HepG2 (cell line): Measurements from ENCODE around the gene FNBP1L.

Experiments used
- CREB1 ChIP-seq, 2 experiments: fragments of 450-650 bp in 1 of 2; IDR thresholded peaks; 2 replicates each; pipeline ENCODE4 v1.6.1; 2016 to 2017; ENCODE audit warnings: control low read depth in 1 of 2, mild to moderate bottlenecking in 1 of 2, missing compliant biosample characterization in 1 of 2, missing genetic modification characterization in 1 of 2
- HES4 ChIP-seq: sonication (generic); formaldehyde crosslinking; IDR thresholded peaks from 2 replicates; pipeline ENCODE4 v1.9.0; 2021; ENCODE audit warnings: mild to moderate bottlenecking, missing genetic modification reagents, borderline replicate concordance
- NCOR1 ChIP-seq: fragments of 200-600 bp; sonication (generic); IDR thresholded peaks from 2 replicates; pipeline ENCODE4 v1.7.0; 2017; ENCODE audit warnings: antibody characterized with exemption, low read length, borderline replicate concordance
- NONO ChIP-seq, 2 experiments: fragments of 450-650 bp in 1 of 2; sonication (generic) in 1 of 2; formaldehyde crosslinking in 1 of 2; IDR thresholded peaks in 1 of 2; conservative IDR thresholded peaks in 1 of 2; 2 replicates each; pipeline versions ENCODE4 v1.6.1 to v1.8.0; 2017 to 2022; ENCODE audit warnings: mild to moderate bottlenecking in 1 of 2, missing genetic modification reagents in 1 of 2, moderate library complexity in 1 of 2
- POLR2A ChIP-seq, 2 experiments: IDR thresholded peaks; 2 replicates each; pipeline ENCODE4 v1.6.1; 2011; ENCODE audit warnings: low read depth in 2 of 2, low read length in 2 of 2, mild to moderate bottlenecking in 1 of 2, moderate library complexity in 1 of 2; ENCODE audit not compliant: insufficient read depth in 1 of 2
- POLR2AphosphoS5 ChIP-seq: IDR thresholded peaks from 2 replicates; pipeline ENCODE4 v1.6.1; 2012; ENCODE audit warnings: low read depth, low read length
- RBM39 ChIP-seq: fragments of 200-400 bp; formaldehyde crosslinking; IDR thresholded peaks from one replicate; pipeline ENCODE4 v1.6.1; 2018; ENCODE audit warnings: antibody characterized with exemption, mild to moderate bottlenecking, low read depth, low read length; ENCODE audit not compliant: poor library complexity, severe bottlenecking
- ZNF282 ChIP-seq: fragments of 450-650 bp; IDR thresholded peaks from 2 replicates; pipeline ENCODE4 v1.6.1; 2018; ENCODE audit not compliant: partially characterized antibody
- TF ChIP-seq, protein P1 (sequence below): sonication (generic); formaldehyde crosslinking; IDR thresholded peaks from 2 replicates; pipeline ENCODE4 v1.4.0; 2020; ENCODE audit warnings: missing genetic modification reagents
- TF ChIP-seq, protein P2 (sequence below): sonication (generic); formaldehyde crosslinking; IDR thresholded peaks from 2 replicates; pipeline ENCODE4 v1.5.0; 2020; ENCODE audit warnings: mild to moderate bottlenecking, missing genetic modification reagents, moderate library complexity

DNA sequence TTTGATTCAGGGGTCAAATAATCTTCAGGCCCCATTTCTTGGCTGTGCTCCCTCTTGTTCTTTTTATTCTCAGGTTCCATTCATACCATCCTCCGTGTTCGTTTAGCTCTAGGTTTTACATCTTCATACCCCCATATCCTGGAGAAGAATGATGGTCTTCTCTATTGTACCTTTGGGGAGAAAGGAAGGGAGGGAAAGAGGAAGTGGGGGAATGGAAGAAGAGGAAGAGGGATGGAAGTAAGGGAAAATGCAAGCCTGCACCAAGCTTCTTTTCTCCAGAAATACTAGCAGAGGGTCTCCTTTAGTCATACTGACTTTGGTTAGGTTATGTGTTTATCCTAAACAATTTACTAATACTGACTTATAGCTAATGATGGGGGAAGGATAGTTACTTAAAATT is 52.4 kb downstream of the FNBP1L start:
- TF ChIP-seq NCOR1 (no peak), RBM39 (no peak), HES4 (no peak), POLR2AphosphoS5 (no peak), NONO (IDR thresholded peaks at IDR 0.05) (no peak), NONO (CRISPR knock-in tag; conservative IDR thresholded peaks at IDR 0.05) (no peak), ZNF282 (no peak), CREB1 (IDR thresholded peaks at IDR 0.05) (no peak), CREB1 (CRISPR knock-in tag; IDR thresholded peaks at IDR 0.05) (no peak), POLR2A (IDR thresholded peaks at IDR 0.05; ENCODE audit: insufficient read depth in 1 of 2, low read depth in 2 of 2, low read length in 2 of 2) (no peak)
- TF ChIP-seq, protein P1, sequence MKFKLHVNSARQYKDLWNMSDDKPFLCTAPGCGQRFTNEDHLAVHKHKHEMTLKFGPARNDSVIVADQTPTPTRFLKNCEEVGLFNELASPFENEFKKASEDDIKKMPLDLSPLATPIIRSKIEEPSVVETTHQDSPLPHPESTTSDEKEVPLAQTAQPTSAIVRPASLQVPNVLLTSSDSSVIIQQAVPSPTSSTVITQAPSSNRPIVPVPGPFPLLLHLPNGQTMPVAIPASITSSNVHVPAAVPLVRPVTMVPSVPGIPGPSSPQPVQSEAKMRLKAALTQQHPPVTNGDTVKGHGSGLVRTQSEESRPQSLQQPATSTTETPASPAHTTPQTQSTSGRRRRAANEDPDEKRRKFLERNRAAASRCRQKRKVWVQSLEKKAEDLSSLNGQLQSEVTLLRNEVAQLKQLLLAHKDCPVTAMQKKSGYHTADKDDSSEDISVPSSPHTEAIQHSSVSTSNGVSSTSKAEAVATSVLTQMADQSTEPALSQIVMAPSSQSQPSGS (CRISPR knock-in tag) = no peak
- TF ChIP-seq, protein P2, sequence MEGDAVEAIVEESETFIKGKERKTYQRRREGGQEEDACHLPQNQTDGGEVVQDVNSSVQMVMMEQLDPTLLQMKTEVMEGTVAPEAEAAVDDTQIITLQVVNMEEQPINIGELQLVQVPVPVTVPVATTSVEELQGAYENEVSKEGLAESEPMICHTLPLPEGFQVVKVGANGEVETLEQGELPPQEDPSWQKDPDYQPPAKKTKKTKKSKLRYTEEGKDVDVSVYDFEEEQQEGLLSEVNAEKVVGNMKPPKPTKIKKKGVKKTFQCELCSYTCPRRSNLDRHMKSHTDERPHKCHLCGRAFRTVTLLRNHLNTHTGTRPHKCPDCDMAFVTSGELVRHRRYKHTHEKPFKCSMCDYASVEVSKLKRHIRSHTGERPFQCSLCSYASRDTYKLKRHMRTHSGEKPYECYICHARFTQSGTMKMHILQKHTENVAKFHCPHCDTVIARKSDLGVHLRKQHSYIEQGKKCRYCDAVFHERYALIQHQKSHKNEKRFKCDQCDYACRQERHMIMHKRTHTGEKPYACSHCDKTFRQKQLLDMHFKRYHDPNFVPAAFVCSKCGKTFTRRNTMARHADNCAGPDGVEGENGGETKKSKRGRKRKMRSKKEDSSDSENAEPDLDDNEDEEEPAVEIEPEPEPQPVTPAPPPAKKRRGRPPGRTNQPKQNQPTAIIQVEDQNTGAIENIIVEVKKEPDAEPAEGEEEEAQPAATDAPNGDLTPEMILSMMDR (CRISPR knock-in tag) = no peak
